GM18517 (cell line): Measurements from ENCODE around the gene ALKBH6.
"Not testable (repeated sequence)": the region's sequence is repeated elsewhere in the genome, so short reads cannot be mapped to it uniquely, and the experiment has no call there.

Experiments used
- ATAC-seq: cut with Tn5 transposase; IDR thresholded peaks from one replicate; pipeline ENCODE4 v1.9.1; 2021; ENCODE audit warnings: mild to moderate bottlenecking, moderate library complexity; ENCODE audit not compliant: unreplicated experiment

The ALKBH6 gene

DNA sequence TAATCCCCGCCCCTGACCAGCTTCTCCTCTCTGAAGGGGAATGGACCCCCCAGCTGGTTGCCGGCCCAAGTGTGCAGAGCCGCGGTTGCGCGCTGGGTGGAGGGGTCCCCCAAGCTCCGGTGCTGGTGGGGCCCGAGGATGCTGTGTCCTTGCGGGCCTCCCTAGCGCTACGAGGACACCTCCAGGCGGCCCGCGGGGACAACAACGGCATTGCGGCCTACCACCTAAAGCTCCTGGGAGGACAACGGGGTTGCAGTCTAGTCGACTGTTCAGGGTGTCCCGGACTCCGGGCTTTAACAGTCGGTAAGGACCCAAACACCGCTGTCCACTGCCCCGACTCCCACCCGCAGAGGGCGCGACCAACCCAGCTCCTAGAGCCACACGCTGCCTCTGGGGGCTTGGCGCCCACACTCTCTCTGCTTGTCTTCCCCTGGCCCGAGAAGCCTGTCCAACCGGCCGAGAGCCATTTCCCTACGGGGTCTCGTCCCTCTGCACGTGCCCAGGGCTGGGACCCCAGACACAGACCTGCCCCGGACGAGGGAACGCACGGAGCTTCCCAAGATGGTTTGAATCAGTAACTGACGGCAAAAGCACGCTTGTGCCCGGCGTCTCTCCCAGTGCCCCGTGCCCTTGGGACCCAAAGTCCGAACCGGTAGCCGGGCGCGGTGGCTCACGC lies 20.0 kb downstream of the ALKBH6 start:
- no peak for ATAC-seq

DNA sequence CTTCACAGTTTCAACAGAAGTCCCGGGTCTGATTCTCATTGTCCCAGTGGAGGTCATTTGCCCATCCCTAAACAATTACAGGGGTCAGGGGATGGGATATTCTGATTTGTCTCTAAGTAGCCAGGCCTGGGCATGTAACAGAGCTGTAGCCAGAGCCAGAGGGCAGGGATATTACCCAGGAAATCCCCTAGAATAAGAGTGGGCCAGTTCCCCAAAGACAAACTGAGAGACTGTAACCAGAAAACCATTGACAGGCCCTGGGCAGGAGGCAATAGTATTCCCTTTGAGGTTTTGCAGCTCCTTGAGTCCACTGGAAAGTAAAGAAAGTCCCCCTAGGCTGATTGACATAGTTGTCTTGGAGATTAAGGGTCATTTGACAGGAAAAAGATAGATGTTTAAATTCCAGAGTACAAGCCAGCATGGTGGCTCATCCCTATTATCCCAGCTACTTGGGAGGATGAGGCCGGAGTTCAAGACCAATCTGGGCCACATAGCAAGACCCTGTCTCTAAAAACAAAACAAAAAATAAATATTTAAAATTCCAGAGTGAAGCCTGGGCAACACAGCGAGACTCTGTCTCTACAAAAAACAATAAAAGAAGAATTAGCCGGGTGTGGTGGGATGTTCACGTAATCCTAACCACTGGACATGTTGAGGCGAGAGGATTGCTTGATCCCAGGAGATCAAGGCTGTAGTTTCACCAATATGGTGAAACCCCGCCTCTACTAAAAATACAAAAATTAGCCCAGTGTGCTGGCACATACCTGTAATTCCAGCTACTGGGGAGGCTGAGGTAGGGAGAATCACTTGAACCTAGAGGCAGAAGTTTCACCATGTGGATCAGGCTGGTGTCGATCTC lies 20.9 kb downstream of the ALKBH6 start:
- no peak for ATAC-seq

- no peak for ATAC-seq
Observed at GRCh38 chr19:35991731-35992450, 22.1 kb downstream of the ALKBH6 start.

GRCh38 chr19:35990771-35991730 lies 23.0 kb downstream of the ALKBH6 start:
- ATAC-seq: no peak

GRCh38 chr19:35990156-35990555 lies 23.9 kb downstream of the ALKBH6 start:
- ATAC-seq: no peak

DNA sequence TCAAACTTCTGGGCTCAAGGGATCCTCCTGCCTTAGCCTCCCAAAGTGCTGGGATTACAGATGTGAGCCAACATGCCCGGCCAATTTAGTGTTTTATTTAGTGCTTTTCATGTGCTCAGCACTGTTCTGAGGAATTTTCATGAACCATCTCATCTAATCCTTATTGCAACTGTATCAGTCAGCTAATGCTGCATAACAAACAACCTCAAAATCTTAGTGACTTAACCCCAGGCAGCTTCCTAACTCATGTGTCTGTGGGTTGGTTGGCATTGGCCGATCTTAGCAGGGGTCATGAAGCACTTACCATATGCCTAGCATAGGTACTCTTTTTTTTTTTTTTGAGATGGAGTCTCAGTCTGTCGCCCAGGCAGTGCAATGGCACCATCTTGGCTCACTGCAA lies 25.2 kb downstream of the ALKBH6 start:
- no peak for ATAC-seq

DNA sequence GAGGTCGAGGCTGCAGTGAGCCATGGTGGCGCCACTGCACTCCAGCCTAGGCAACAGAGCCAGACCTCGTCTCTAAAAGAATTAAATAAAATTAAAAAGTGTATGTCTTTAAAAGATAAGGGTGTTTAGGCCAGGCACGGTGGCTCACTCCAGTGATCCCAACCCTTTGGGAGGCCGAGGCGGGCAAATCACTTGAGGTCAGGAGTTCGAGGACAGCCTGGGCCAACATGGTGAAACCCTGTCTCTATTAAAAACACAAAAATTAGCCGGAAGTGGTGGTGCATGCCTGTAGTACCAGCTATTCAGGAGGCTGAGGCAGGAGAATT lies 26.5 kb downstream of the ALKBH6 start:
- no peak for ATAC-seq

DNA sequence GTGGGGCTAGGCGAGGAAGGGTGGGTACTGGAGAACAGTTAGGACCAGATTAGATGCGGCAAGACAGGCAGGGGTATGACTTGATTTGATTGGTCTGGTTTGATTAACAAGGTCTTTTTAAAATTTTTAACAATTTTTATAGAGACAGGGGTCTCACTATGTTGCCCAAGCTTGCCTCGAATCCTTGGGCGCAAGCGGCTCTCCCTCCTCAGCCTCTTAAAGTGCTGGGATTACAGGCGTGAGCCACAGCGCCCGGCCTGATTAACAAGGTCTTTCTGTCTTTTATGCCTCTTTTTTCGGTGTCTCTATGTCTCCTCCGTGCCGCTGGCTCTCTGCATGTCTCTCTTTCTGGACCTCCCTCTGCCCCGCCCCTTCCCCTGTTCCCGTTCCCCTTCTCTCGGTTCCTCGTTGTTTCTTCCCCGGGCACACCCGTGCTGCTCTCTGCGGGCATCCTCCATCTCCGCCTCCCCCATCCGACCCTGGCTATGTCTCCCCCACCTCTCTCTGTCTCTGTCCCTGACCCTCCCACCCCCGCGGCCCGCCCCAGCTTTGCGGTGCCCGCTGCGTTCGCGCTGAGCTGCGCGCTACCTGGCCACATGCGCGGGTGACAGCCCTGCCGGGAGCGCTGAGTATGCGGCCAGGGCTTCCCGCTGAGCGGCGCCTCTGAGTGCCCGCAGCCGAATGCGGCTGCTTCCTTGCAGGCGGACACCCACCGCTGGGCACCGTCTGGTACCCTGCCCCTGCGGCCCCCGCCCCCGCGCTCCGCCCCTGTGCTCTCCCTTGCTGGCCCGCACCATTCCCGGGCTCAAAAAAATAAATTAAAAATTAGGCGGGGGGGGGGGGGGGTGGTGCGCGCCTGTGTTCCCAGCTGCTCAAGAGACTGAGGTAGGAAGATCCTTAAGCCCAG lies 27.1 kb downstream of the ALKBH6 start:
- ATAC-seq: no peak

- ATAC-seq: no peak
Observed at GRCh38 chr19:35986111-35986510, 27.9 kb downstream of the ALKBH6 start.

DNA sequence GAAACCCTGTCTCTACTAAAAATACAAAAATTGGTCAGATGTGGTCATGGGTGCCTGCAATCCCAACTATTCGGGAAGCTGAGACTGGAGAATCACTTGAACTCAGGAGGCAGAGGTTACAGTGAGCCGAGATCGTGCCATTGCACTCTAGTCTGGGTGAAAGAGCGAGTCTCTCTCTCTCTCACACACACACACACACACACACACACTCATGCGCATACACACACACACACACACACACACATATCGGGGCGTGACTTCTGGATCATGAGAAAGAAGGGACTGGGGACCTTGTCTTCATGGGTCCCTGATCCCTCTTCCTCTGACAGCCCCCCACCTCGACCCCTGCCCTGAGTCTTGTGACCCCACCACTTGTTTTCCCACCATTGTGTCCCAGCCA lies 30.8 kb downstream of the ALKBH6 start:
- ATAC-seq: no peak

DNA sequence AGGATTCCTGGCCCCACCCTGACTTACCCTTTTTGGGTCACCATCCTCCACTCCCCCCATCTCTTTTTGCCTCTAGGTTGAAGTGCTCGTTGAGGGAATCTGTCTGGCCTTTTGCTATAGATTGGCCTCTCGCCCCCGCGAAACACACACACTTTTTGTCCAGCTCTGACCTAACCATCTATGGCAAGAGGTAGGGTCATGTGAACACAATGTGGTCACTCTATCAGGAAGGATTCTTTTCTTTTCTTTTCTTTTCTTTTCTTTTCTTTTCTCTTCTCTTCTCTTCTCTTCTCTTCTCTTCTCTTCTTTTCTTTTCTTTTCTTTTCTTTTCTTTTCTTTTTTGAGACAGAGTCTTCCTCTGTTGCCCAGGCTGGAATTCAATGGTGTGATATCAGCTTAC lies 33.0 kb downstream of the ALKBH6 start:
- not testable (repeated sequence) for ATAC-seq

- ATAC-seq: no peak
Observed at GRCh38 chr19:35978832-35979365, 35.1 kb downstream of the ALKBH6 start.

DNA sequence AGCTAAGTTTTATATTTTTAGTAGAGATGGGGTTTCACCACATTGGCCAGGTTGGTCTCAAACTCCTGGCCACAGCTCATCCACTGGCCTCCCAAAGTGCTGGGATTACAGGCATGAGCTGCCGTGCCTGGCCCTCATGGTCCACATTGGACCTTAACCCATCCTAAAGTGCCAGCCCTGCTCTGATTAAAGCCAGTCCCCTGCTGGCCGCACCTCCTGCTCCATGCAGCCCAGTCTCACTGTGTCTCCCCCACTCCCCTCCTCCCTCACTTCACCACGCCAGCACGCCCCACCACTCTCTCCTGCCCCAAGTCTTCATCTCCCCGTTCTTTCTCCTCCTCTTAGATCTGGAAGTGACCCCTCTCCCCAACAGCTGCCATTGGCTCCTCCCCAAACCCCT lies 35.7 kb downstream of the ALKBH6 start:
- ATAC-seq: no peak

- no peak for ATAC-seq
Observed at GRCh38 chr19:35977446-35978222, 36.4 kb downstream of the ALKBH6 start.

- no peak for ATAC-seq
Observed at GRCh38 chr19:35975608-35976214, 38.3 kb downstream of the ALKBH6 start.

GRCh38 chr19:35973487-35973886 lies 40.5 kb downstream of the ALKBH6 start:
- no peak for ATAC-seq

DNA sequence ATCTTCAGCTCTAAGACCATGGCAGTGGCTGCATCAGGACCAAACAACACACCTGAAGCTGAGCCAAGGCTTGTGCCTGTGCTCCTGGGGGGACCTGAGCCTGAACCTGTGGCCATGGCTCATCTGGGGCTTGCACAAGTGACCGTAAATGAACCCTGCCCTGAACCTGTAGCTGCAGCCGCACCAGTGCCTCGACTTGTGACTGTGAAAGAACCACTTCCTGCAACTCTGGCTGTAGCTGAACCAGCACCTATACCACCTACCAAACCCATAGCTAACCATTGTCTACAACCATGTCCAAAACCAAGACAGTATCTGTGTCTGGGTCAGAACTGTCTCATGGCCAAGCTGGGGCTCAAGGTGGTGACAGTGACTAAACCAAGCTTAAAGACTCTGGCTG lies 47.2 kb downstream of the ALKBH6 start:
- ATAC-seq: no peak

DNA sequence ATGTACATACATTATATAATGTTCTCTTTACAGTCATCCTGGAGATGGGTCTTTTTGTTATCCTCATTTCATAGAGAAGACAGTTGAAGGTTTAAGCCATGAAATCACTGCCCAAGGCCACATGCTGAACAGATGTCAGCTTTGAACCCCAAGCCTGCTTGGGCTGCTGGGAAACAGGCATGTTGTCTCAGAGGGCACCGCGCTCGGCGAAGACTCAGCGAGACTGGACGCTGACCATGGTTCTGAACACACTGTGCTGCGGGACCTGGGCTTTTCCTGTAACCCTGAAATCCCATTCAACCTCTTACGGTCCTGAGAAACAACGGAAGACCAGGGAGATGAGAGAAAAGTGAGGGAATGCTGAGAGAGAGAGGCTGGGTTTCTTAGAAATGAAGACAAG lies 50.5 kb downstream of the ALKBH6 start:
- ATAC-seq: no peak
